Measurements from ENCODE around the gene PES1.
"Not testable (repeated sequence)": the region's sequence is repeated elsewhere in the genome, so short reads cannot be mapped to it uniquely, and the experiment has no call there.

Gene PES1

GRCh38 chr22:30572210-30572609 is 19.5 kb downstream of the PES1 start:
- H4K91ac ChIP-seq (ENCODE audit: low read depth, low read length, poor library complexity), result no peak overlapping the region
- H2BK120ac ChIP-seq (ENCODE audit: low read depth, low read length), result no peak overlapping the region
- no peaks in the 10 kb centered on the region for H3K9me3 ChIP-seq (replicated peaks in 1 of 2; ENCODE audit: control insufficient read depth in 2 of 2, insufficient read depth in 1 of 2, low read depth in 1 of 2, low read length in 2 of 2)
- no peak overlapping the region for H3K4me3 ChIP-seq (ENCODE audit: low read length in 2 of 2)
- no CpG with 5 or more reads among the region's 6 CpGs for WGBS, 2 donors (ENCODE audit: extremely low coverage in 2 of 2, insufficient read length in 2 of 2, insufficient replicate concordance in 1 of 2)
- H3K14ac ChIP-seq (ENCODE audit: low read length), result no peak overlapping the region
- no peak overlapping the region for H2AFZ ChIP-seq (ENCODE audit: low read length)
- H3K23ac ChIP-seq (ENCODE audit: low read depth, low read length, poor library complexity), result no peak overlapping the region
- DNase-seq (ENCODE audit: low spot score), result no peak
- no peaks in the 10 kb centered on the region for H3K79me1 ChIP-seq (ENCODE audit: low read depth, low read length)
- no peak overlapping the region for H2AK5ac ChIP-seq (ENCODE audit: low read depth, low read length)
- no peak overlapping the region for H3K4me2 ChIP-seq (ENCODE audit: insufficient read depth, low read length, poor library complexity, severe bottlenecking)
- no peak overlapping the region for H2BK15ac ChIP-seq (ENCODE audit: low read length)
- H3K9ac ChIP-seq (ENCODE audit: low read depth, low read length, poor library complexity), result no peak overlapping the region
- H3K18ac ChIP-seq (ENCODE audit: low read length), result no peak overlapping the region
- no peak overlapping the region for H3K4ac ChIP-seq (ENCODE audit: low read length)
- H4K8ac ChIP-seq (ENCODE audit: low read depth, low read length), result no peak overlapping the region
- peaks cover 0 to 3% (median 0%) of the 10 kb centered on the region in 3 experiments for H3K27me3 ChIP-seq (ENCODE audit: control insufficient read depth in 3 of 3, insufficient read depth in 3 of 3, low read depth in 1 of 3, low read length in 3 of 3)
- H3K27ac ChIP-seq (replicated peaks; ENCODE audit: low read length), result no peak overlapping the region
- no peak overlapping the region for H2BK5ac ChIP-seq (ENCODE audit: low read length)
- peaks cover 14 to 18% of the 10 kb centered on the region in 2 donors for H3K36me3 ChIP-seq (replicated peaks in 1 of 2; ENCODE audit: control insufficient read depth in 2 of 2, insufficient read depth in 2 of 2, low read length in 2 of 2)
- peaks cover 0 to 15% of the 10 kb centered on the region in 2 donors for H3K4me1 ChIP-seq (ENCODE audit: control insufficient read depth in 2 of 2, insufficient read depth in 1 of 2, low read depth in 1 of 2, low read length in 2 of 2)
- no peak overlapping the region for H2BK12ac ChIP-seq (ENCODE audit: low read length)

- H3K23ac ChIP-seq (ENCODE audit: low read depth, low read length, poor library complexity), result no peak overlapping the region
- WGBS, 2 donors (ENCODE audit: extremely low coverage in 2 of 2, insufficient read length in 2 of 2, insufficient replicate concordance in 1 of 2), result no CpG with 5 or more reads among the region's 10 CpGs
- no peak overlapping the region for H3K18ac ChIP-seq (ENCODE audit: low read length)
- H2AK5ac ChIP-seq (ENCODE audit: low read depth, low read length), result no peak overlapping the region
- no peaks in the 10 kb centered on the region for H3K9me3 ChIP-seq (replicated peaks in 1 of 2; ENCODE audit: control insufficient read depth in 2 of 2, insufficient read depth in 1 of 2, low read depth in 1 of 2, low read length in 2 of 2)
- H3K27ac ChIP-seq (replicated peaks; ENCODE audit: low read length), result no peak overlapping the region
- no peak overlapping the region for H3K4me2 ChIP-seq (ENCODE audit: insufficient read depth, low read length, poor library complexity, severe bottlenecking)
- no peak overlapping the region for H2AFZ ChIP-seq (ENCODE audit: low read length)
- no peaks in the 10 kb centered on the region for H3K36me3 ChIP-seq (replicated peaks in 1 of 2; ENCODE audit: control insufficient read depth in 2 of 2, insufficient read depth in 2 of 2, low read length in 2 of 2)
- DNase-seq (ENCODE audit: low spot score), result no peak
- H2BK12ac ChIP-seq (ENCODE audit: low read length), result no peak overlapping the region
- H3K4ac ChIP-seq (ENCODE audit: low read length), result no peak overlapping the region
- peaks cover 0 to 9% (median 0%) of the 10 kb centered on the region in 3 experiments for H3K27me3 ChIP-seq (ENCODE audit: control insufficient read depth in 3 of 3, insufficient read depth in 3 of 3, low read depth in 1 of 3, low read length in 3 of 3)
- no peak overlapping the region for H3K4me3 ChIP-seq (ENCODE audit: low read length in 2 of 2)
- H2BK15ac ChIP-seq (ENCODE audit: low read length), result no peak overlapping the region
- no peak overlapping the region for H3K9ac ChIP-seq (ENCODE audit: low read depth, low read length, poor library complexity)
- peak overlapping the region; percentile 1 for H2BK5ac ChIP-seq (ENCODE audit: low read length)
- H3K14ac ChIP-seq (ENCODE audit: low read length), result no peak overlapping the region
- peaks cover 0 to 12% of the 10 kb centered on the region in 2 donors for H3K4me1 ChIP-seq (ENCODE audit: control insufficient read depth in 2 of 2, insufficient read depth in 1 of 2, low read depth in 1 of 2, low read length in 2 of 2)
- no peak overlapping the region for H4K91ac ChIP-seq (ENCODE audit: low read depth, low read length, poor library complexity)
- H4K8ac ChIP-seq (ENCODE audit: low read depth, low read length), result no peak overlapping the region
- no peaks in the 10 kb centered on the region for H3K79me1 ChIP-seq (ENCODE audit: low read depth, low read length)
- no peak overlapping the region for H2BK120ac ChIP-seq (ENCODE audit: low read depth, low read length)
These were observed 22.0 kb downstream of the PES1 start for GRCh38 chr22:30569674-30570202.

DNA sequence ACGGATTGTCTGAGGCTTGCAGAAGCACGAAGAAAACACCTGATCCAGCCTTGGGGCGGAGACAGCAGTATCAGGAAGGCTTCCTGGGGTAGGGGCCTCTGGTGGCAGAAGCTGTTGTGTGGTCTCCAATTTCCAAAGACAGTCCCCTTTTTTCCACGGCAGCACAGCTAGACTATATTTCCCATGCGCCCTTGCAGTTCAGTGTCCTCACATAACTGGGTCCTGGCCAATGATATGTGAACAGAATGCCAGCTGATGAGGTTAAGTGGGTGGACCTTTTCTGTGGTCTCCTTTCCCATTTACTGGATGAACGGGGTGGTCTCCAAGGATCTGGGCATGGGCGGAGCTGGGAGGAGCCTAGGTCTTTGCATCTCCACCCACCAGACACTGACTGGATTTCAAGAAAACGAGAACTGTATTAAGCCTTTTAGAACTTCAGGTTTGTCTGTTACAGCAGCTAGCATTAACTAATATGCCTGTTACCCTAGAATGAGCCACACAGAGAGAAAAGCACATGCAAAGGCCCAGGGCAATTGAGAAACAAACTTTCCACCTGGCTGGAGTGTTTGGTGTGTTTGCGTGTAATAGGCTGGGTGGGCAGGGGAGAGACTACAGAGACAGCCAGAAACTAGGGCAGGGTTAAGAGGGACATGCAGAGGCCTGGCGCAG is 23.4 kb downstream of the PES1 start:
- H3K79me1 ChIP-seq (ENCODE audit: low read depth, low read length), result no peaks in the 10 kb centered on the region
- WGBS, 2 donors (ENCODE audit: extremely low coverage in 2 of 2, insufficient read length in 2 of 2, insufficient replicate concordance in 1 of 2), result no CpG with 5 or more reads among the region's 10 CpGs

DNA sequence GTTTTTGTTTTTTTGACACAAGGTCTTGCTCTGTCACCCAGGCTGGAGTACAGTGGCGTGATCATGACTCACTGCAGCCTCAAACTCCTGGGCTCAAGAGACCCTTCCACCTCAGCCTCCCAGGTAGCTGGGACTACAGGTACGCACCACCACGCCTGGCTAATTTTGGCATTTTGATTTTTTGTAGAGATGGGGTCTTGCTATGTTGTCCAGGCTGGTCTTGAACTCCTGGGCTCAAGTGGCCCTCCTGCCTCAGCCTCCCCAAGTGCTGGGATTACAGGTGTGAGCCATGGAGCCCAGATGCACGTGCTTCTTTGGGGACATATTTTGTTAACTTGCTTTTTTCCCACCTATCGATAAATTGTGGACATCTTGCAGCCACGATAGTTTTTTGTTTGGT is 24.4 kb downstream of the PES1 start:
- not testable (repeated sequence) for H3K79me1 ChIP-seq (ENCODE audit: low read depth, low read length); H3K27ac ChIP-seq (replicated peaks; ENCODE audit: low read length); H2BK120ac ChIP-seq (ENCODE audit: low read depth, low read length); H3K9me3 ChIP-seq (replicated peaks in 1 of 2; ENCODE audit: control insufficient read depth in 2 of 2, insufficient read depth in 1 of 2, low read depth in 1 of 2, low read length in 2 of 2); H2AK5ac ChIP-seq (ENCODE audit: low read depth, low read length); H2AFZ ChIP-seq (ENCODE audit: low read length); H3K4me2 ChIP-seq (ENCODE audit: insufficient read depth, low read length, poor library complexity, severe bottlenecking); H3K9ac ChIP-seq (ENCODE audit: low read depth, low read length, poor library complexity); H2BK15ac ChIP-seq (ENCODE audit: low read length); H3K18ac ChIP-seq (ENCODE audit: low read length); H4K91ac ChIP-seq (ENCODE audit: low read depth, low read length, poor library complexity); H3K23ac ChIP-seq (ENCODE audit: low read depth, low read length, poor library complexity); H3K14ac ChIP-seq (ENCODE audit: low read length); H4K8ac ChIP-seq (ENCODE audit: low read depth, low read length); H2BK12ac ChIP-seq (ENCODE audit: low read length); H2BK5ac ChIP-seq (ENCODE audit: low read length); H3K4me3 ChIP-seq (ENCODE audit: low read length in 2 of 2); H3K27me3 ChIP-seq (ENCODE audit: control insufficient read depth in 3 of 3, insufficient read depth in 3 of 3, low read depth in 1 of 3, low read length in 3 of 3); H3K4ac ChIP-seq (ENCODE audit: low read length); DNase-seq (ENCODE audit: low spot score); H3K36me3 ChIP-seq (replicated peaks in 1 of 2; ENCODE audit: control insufficient read depth in 2 of 2, insufficient read depth in 2 of 2, low read length in 2 of 2); H3K4me1 ChIP-seq (ENCODE audit: control insufficient read depth in 2 of 2, insufficient read depth in 1 of 2, low read depth in 1 of 2, low read length in 2 of 2)
- WGBS, 2 donors (ENCODE audit: extremely low coverage in 2 of 2, insufficient read length in 2 of 2, insufficient replicate concordance in 1 of 2), result no CpG with 5 or more reads among the region's 6 CpGs

More for the DNA sequence above, 23.4 kb downstream of the PES1 start:
- Histone ChIP-seq H3K4me2 (ENCODE audit: insufficient read depth, low read length, poor library complexity, severe bottlenecking) (no peak overlapping the region), H3K27ac (replicated peaks; ENCODE audit: low read length) (no peak overlapping the region), H3K36me3 (replicated peaks in 1 of 2; ENCODE audit: control insufficient read depth in 2 of 2, insufficient read depth in 2 of 2, low read length in 2 of 2) (no peaks in the 10 kb centered on the region), H2BK15ac (ENCODE audit: low read length) (no peak overlapping the region), H3K4me3 (ENCODE audit: low read length in 2 of 2) (no peak overlapping the region), H3K27me3 (ENCODE audit: control insufficient read depth in 3 of 3, insufficient read depth in 3 of 3, low read depth in 1 of 3, low read length in 3 of 3) (peaks cover 0 to 9% (median 0%) of the 10 kb centered on the region in 3 experiments), H3K14ac (ENCODE audit: low read length) (no peak overlapping the region), H3K18ac (ENCODE audit: low read length) (peak overlapping the region; percentile 7), H3K9ac (ENCODE audit: low read depth, low read length, poor library complexity) (no peak overlapping the region), H2AK5ac (ENCODE audit: low read depth, low read length) (no peak overlapping the region), H2BK120ac (ENCODE audit: low read depth, low read length) (no peak overlapping the region), H2BK5ac (ENCODE audit: low read length) (no peak overlapping the region), H3K4ac (ENCODE audit: low read length) (no peak overlapping the region), H2BK12ac (ENCODE audit: low read length) (no peak overlapping the region), H4K8ac (ENCODE audit: low read depth, low read length) (no peak overlapping the region), H2AFZ (ENCODE audit: low read length) (peak overlapping the region; percentile 65), H3K23ac (ENCODE audit: low read depth, low read length, poor library complexity) (no peak overlapping the region), H3K9me3 (replicated peaks in 1 of 2; ENCODE audit: control insufficient read depth in 2 of 2, insufficient read depth in 1 of 2, low read depth in 1 of 2, low read length in 2 of 2) (no peaks in the 10 kb centered on the region), H4K91ac (ENCODE audit: low read depth, low read length, poor library complexity) (no peak overlapping the region), H3K4me1 (ENCODE audit: control insufficient read depth in 2 of 2, insufficient read depth in 1 of 2, low read depth in 1 of 2, low read length in 2 of 2) (peaks cover 0 to 3% of the 10 kb centered on the region in 2 donors)
- DNase-seq (ENCODE audit: low spot score), result no peak
